Activated naive CD8-positive, alpha-beta T cell (primary cell): Measurements from ENCODE around the gene HDAC7.

ENCODE experiments used
- H3K27ac Mint-ChIP-seq: one replicate; pipeline ENCODE4 v1.8.0; 2021; ENCODE audit warnings: mixed read lengths
- H3K27me3 Mint-ChIP-seq: one replicate; pipeline ENCODE4 v1.8.0; 2021; ENCODE audit warnings: mixed read lengths
- H3K36me3 Mint-ChIP-seq: one replicate; pipeline ENCODE4 v1.8.0; 2021; ENCODE audit warnings: mixed read lengths
- H3K4me1 Mint-ChIP-seq: one replicate; pipeline ENCODE4 v1.8.0; 2021; ENCODE audit warnings: low read depth, mixed read lengths
- H3K4me3 Mint-ChIP-seq: one replicate; pipeline ENCODE4 v1.8.0; 2021; ENCODE audit warnings: mild to moderate bottlenecking, mixed read lengths
- H3K9me3 Mint-ChIP-seq: one replicate; pipeline ENCODE4 v1.8.0; 2021; ENCODE audit warnings: low read depth, mixed read lengths

The HDAC7 gene

GRCh38 chr12:47779301-47779942 is 40.3 kb downstream of the HDAC7 start:
- no peaks in the 10 kb centered on the region for H3K27me3 Mint-ChIP-seq
- peaks cover 19% of the 10 kb centered on the region for H3K4me1 Mint-ChIP-seq
- H3K27ac Mint-ChIP-seq, result peak overlapping the region; percentile 38
- H3K9me3 Mint-ChIP-seq, result no peaks in the 10 kb centered on the region
- no peak overlapping the region for H3K4me3 Mint-ChIP-seq
- H3K36me3 Mint-ChIP-seq, result no peaks in the 10 kb centered on the region

DNA sequence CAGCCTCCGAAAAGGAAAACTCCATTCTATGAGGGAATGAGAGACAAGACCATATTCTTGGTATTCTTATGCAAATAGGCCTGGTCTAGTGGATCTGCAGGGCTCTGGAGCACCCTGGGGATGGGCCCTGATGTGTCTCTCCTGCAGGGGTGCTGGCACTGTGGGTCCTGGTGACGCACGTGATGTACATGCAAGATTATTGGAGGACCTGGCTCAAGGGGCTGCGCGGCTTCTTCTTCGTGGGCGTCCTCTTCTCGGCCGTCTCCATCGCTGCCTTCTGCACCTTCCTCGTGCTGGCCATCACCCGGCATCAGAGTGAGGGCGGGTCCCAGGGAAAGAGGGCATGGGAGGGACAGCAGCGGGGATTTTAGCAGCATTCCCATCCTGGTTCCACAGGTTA is 40.8 kb downstream of the HDAC7 start:
- H3K4me3 Mint-ChIP-seq, result no peak overlapping the region
- H3K27ac Mint-ChIP-seq, result no peak overlapping the region
- H3K9me3 Mint-ChIP-seq, result no peaks in the 10 kb centered on the region
- H3K27me3 Mint-ChIP-seq, result no peaks in the 10 kb centered on the region
- peaks cover 24% of the 10 kb centered on the region for H3K4me1 Mint-ChIP-seq
- no peaks in the 10 kb centered on the region for H3K36me3 Mint-ChIP-seq

GRCh38 chr12:47777741-47778558 is 41.8 kb downstream of the HDAC7 start:
- Mint-ChIP-seq H3K4me1 (peaks cover 27% of the 10 kb centered on the region), H3K27me3 (no peaks in the 10 kb centered on the region), H3K4me3 (no peak overlapping the region), H3K9me3 (no peaks in the 10 kb centered on the region), H3K36me3 (no peaks in the 10 kb centered on the region), H3K27ac (peak overlapping the region; percentile 50)

DNA sequence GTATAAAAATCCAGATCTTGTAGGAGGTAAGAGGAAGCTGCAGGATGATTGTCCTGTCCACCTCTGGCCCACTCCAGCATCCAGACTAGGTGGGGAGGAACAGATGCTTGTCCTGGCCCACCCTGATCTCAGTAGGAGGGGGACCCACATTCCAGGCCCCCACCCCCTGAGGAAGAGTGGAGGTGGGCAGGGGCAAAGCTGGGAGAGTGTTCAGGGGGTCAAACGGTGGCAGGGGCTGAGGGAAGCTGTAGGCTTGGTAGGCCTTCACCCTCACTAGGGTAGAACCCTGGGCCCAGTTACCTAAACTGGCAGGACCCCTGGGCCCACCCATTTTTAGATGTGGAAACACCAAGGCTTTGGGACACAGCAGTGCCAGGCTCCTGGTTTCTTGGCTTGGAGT is 42.6 kb downstream of the HDAC7 start:
- H3K27me3 Mint-ChIP-seq, result no peaks in the 10 kb centered on the region
- H3K27ac Mint-ChIP-seq, result no peak overlapping the region
- no peaks in the 10 kb centered on the region for H3K9me3 Mint-ChIP-seq
- H3K36me3 Mint-ChIP-seq, result no peaks in the 10 kb centered on the region
- peaks cover 29% of the 10 kb centered on the region for H3K4me1 Mint-ChIP-seq
- H3K4me3 Mint-ChIP-seq, result no peak overlapping the region

DNA sequence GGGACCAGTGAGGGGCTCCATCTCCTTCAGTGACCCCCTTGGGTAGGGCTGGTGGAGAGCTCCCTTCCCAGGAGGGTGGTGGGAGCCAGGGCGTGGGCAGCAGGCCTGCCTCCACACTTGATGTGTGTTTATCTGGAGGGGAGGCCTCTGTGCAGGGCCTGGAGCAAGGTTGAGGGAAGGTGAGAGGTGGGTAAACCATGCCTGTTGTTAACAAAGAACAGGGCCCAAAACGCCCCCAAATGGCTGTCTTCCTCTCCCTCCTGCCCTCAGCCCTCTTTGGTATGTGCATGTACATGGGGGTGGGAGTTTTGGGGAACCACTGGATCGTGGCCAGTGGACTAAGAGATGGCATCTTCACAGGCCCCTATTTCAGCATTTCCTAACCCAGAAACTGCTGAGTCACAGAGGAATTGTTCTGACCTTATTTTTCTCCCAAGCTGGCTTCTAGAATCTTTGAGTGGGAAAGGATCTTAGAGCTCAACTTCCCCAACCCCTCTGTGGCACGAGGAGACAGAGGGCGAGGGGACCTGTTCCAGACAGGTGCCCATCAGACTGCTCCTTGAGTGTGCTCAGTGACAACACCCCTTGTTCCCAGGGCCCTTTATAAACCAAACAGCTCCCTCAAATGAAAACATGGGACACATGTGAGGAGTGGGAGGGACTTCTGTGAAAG is 43.1 kb downstream of the HDAC7 start:
- Mint-ChIP-seq H3K9me3 (no peaks in the 10 kb centered on the region), H3K36me3 (no peaks in the 10 kb centered on the region), H3K27ac (peak overlapping the region; percentile 10), H3K4me3 (no peak overlapping the region), H3K27me3 (no peaks in the 10 kb centered on the region), H3K4me1 (peaks cover 30% of the 10 kb centered on the region)

DNA sequence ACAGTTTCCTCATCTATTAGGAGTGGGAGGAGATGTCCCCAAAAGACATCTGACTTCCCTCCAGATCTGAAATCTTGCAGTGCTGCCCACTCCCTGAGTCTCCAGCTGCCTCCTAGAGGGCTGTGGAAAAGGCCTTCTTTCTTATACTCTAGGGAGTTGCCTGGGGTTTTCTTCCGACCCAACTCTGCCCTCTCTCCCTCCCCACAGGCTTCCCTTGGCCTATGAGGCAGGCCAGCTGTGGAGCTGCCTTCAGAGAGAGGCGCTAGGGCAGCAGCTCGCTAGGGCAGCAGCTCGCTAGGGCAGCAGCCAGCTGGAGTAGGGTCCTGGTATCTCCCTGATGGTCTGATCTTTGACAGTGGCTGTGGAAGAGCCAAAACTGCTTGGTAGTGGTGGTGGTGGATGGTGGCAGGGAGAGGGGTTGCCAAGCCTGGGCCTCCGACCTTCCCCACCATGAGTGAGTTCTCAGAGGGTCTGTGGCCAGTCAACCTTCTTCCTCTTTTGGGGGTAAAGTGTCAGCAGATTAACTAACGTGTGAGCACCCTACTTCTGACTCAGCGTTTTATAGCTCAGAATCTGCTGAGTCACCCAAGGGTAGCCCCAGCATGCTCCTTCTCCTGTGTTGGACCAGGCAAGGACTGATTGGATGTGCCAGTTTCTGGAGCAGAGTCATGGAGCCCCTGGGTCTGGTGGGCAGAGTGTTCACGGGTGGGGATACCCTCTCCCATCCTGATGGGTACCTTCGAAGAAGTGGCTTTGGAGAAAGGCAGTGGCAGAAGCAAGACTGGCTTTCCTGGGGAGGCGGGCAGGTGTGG is 44.4 kb downstream of the HDAC7 start:
- Mint-ChIP-seq H3K9me3 (no peaks in the 10 kb centered on the region), H3K4me3 (peak overlapping the region; percentile 13), H3K27ac (peak overlapping the region; percentile 41), H3K4me1 (peaks cover 30% of the 10 kb centered on the region), H3K36me3 (no peaks in the 10 kb centered on the region), H3K27me3 (no peaks in the 10 kb centered on the region)

GRCh38 chr12:47774663-47775062 is 45.0 kb downstream of the HDAC7 start:
- Mint-ChIP-seq H3K36me3 (no peaks in the 10 kb centered on the region), H3K27me3 (no peaks in the 10 kb centered on the region), H3K4me1 (peaks cover 30% of the 10 kb centered on the region), H3K4me3 (peak overlapping the region; percentile 89), H3K9me3 (no peaks in the 10 kb centered on the region), H3K27ac (no peak overlapping the region)

DNA sequence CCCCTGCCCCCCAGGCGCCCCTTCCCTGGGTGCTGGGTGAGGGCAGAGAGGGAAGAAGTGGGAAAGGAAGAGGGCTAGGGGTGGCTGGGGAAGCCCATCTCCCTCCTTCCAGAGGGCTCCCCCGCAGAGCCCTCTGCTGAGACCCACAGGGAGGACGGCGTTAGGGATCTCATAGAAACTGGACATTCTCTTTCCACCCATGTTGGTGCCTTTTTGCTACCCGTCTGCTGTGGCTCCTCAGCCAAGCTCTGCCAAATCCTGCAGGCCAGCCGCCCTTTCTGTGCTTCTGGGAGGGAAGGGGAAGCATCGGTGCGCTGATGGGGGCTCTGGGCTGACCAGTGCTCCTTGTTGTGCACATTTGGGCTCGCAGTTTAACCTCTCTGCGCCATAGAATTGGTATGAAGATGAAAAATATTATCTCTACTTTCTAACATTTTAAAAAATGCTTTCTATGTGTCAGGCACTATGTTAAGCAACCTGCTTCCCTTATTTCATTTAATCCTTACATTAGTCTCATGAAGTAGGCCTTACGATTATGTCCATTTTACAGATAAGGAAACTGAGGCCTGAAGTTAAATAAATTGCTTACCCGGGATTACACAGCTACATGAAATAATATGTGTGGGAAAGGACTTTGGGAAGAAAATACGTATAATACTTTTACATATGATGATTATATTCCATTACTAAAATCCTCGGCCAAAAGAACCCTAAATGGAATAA is 45.7 kb downstream of the HDAC7 start:
- H3K36me3 Mint-ChIP-seq, result no peaks in the 10 kb centered on the region
- H3K4me3 Mint-ChIP-seq, result peak overlapping the region; percentile 89
- H3K9me3 Mint-ChIP-seq, result no peaks in the 10 kb centered on the region
- H3K27ac Mint-ChIP-seq, result peak overlapping the region; percentile 64
- H3K27me3 Mint-ChIP-seq, result no peaks in the 10 kb centered on the region
- peaks cover 24% of the 10 kb centered on the region for H3K4me1 Mint-ChIP-seq

GRCh38 chr12:47773062-47773857 is 46.4 kb downstream of the HDAC7 start, which contains the start of gene SLC48A1:
SLC48A1 (plus strand) TSS chr12:47773238; CDS start chr12:47773305, 67 bp downstream.
- Mint-ChIP-seq H3K27ac (peak within 1 kb of the TSS; percentile 76), H3K27me3 (no peaks in the 10 kb centered on the region), H3K36me3 (no peaks in the 10 kb centered on the region), H3K4me1 (peaks cover 21% of the 10 kb centered on the region), H3K4me3 (peak within 1 kb of the TSS; percentile 89), H3K9me3 (no peaks in the 10 kb centered on the region)

DNA sequence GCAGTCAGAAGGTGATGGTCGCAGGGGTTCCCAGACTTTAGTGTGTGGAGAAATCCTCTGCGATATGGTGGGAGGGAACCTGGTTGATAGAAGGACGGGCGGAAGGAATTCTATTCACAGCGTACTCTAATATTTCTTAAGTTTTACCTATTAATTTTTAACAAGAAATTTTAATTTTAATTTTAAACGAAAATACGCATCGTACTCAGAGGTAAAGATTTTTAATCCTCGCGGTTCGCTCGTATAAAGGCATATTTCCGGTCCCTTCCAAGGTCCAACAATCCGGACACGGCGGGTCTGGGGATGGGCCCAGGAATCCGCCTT is 47.0 kb downstream of the HDAC7 start:
- Mint-ChIP-seq H3K4me3 (peak overlapping the region; percentile 88), H3K27me3 (no peaks in the 10 kb centered on the region), H3K4me1 (peaks cover 21% of the 10 kb centered on the region), H3K36me3 (no peaks in the 10 kb centered on the region), H3K27ac (peak overlapping the region; percentile 76), H3K9me3 (no peaks in the 10 kb centered on the region)

- peak overlapping the region; percentile 76 for H3K27ac Mint-ChIP-seq
- H3K9me3 Mint-ChIP-seq, result no peaks in the 10 kb centered on the region
- H3K36me3 Mint-ChIP-seq, result no peaks in the 10 kb centered on the region
- no peaks in the 10 kb centered on the region for H3K27me3 Mint-ChIP-seq
- peak overlapping the region; percentile 88 for H3K4me3 Mint-ChIP-seq
- H3K4me1 Mint-ChIP-seq, result peaks cover 24% of the 10 kb centered on the region
Measured at GRCh38 chr12:47772094-47772660, 47.5 kb downstream of the HDAC7 start.

DNA sequence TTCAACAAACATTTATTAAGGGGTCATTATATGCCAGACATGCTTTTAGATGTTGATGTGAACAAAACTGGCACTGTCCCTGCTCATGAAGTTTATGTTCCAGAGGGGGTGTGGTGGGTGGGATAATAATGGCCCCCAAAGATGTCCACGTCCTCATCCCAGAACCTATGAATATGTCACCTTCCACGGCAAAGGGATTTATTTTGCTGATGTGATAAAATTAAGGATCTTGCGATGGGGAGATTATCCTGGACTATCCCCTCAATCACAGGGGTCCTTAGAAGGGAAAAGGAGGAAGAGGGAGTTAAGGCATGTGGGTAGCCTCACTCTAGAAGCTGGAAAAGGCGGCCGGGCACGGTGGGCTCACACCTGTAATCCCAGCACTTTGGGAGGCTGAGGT is 48.4 kb downstream of the HDAC7 start:
- H3K27ac Mint-ChIP-seq, result no peak overlapping the region
- no peaks in the 10 kb centered on the region for H3K9me3 Mint-ChIP-seq

DNA sequence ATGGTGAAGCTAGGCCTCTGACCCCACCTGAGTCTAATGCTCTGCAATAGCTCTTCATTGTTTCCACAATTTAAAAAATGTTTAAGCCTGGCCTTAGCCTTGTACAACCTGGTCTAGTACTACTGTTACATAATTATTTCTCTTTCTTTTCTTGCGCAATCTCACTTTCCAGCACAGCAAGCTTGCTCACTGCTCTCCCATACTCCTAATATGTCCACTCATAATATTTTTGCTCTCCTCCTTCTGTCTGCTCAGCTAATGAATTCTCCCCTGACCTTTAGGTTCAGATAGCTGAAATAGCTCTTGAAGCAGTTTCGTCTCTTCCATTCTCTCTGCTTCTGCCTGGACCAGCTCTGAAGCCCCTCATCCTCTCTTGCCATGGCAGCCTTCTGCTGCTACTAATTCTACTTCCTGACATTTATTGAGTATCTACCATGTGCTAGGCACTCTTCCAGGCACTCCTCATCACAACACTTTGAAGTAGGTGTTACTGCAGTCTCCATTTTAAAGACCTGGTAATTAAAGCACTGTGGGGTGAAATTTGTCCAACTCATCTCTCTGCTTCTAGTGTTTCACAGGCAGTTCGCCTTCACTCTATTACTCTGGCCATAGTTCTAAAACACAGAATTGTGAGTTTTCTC is 49.5 kb downstream of the HDAC7 start:
- H3K4me1 Mint-ChIP-seq, result peaks cover 35% of the 10 kb centered on the region
- H3K27ac Mint-ChIP-seq, result no peak overlapping the region
- no peaks in the 10 kb centered on the region for H3K27me3 Mint-ChIP-seq
- no peaks in the 10 kb centered on the region for H3K9me3 Mint-ChIP-seq
- no peaks in the 10 kb centered on the region for H3K36me3 Mint-ChIP-seq
- H3K4me3 Mint-ChIP-seq, result no peak overlapping the region

More for the DNA sequence above, 48.4 kb downstream of the HDAC7 start:
- no peak overlapping the region for H3K4me3 Mint-ChIP-seq
- H3K27me3 Mint-ChIP-seq, result no peaks in the 10 kb centered on the region
- H3K4me1 Mint-ChIP-seq, result peaks cover 30% of the 10 kb centered on the region
- H3K36me3 Mint-ChIP-seq, result no peaks in the 10 kb centered on the region
